Purkinje cell (primary cell): ENCODE measurements around the gene PDE6C. TPM values are rescaled to one million over a fixed set of nuclear protein-coding genes. Genes with fewer than 3 reads are reported as not detected.

Experiments used
- polyA plus RNA-seq: library from polyadenylated mRNA; unstranded; fragments of >200 nt; fragmentation: Nextera tagmentation; gene quantifications from 2 replicates; pipeline ENCODE4 v1.2.1, GENCODE V29; 2014

Gene PDE6C
- 0.09 TPM in 1 of 2 replicates, not detected in the other for polyA plus RNA-seq

GRCh38 chr10:93612311-93612710 is at the start of gene PDE6C:
Gene PDE6C, plus strand, starts transcription at chr10:93612537. Its CDS starts 189 bp downstream, at chr10:93612726.

GRCh38 chr10:93566435-93567276 is 45.7 kb upstream of the PDE6C start, which contains the start of gene FFAR4:
Gene FFAR4, plus strand, starts transcription at chr10:93566665. Its CDS starts 56 bp downstream, at chr10:93566721.

GRCh38 chr10:93601146-93601773 is 11.1 kb upstream of the PDE6C start, which contains the start of gene RBP4:
Gene RBP4, minus strand, starts transcription at chr10:93601235. Its CDS starts 207 bp downstream, at chr10:93601028.

GRCh38 chr10:93702210-93703001 is 90.1 kb downstream of the PDE6C start, which contains the start of gene FRA10AC1:
Gene FRA10AC1, minus strand, starts transcription at chr10:93702592. Its CDS starts 2,486 bp downstream, at chr10:93700106.

Other genes with a start within 250 kb of the PDE6C start
- 0.17 and 0.38 TPM in 2 replicates for gene MYOF, start 130.2 kb upstream of the PDE6C start, polyA plus RNA-seq
- gene CEP55, start 115.9 kb upstream of the PDE6C start, polyA plus RNA-seq, result not detected in 2 replicates
- not detected in 2 replicates for gene FFAR4, start 45.9 kb upstream of the PDE6C start, polyA plus RNA-seq
- gene RBP4, start 11.3 kb upstream of the PDE6C start, polyA plus RNA-seq, result 8.2 TPM in 1 of 2 replicates, not detected in the other
- 48.6 and 56.6 TPM in 2 replicates for gene FRA10AC1, start 90.1 kb downstream of the PDE6C start, polyA plus RNA-seq
- 7.6 and 30.6 TPM in 2 replicates for gene LGI1, start 145.4 kb downstream of the PDE6C start, polyA plus RNA-seq